Ovary (tissue), 9 donors: ENCODE results near the gene CST7. TPM values are rescaled to one million over a fixed set of nuclear protein-coding genes. Genes with fewer than 3 reads are reported as not detected.
"Not testable (repeated sequence)": the region's sequence is repeated elsewhere in the genome, so short reads cannot be mapped to it uniquely, and the experiment has no call there.

Experiments
- DNase-seq, 5 donors: peaks; one replicate each; pipeline ENCODE4 v3.0.0-alpha.2; 2019 to 2020
- H3K27ac ChIP-seq, 2 donors: fragments of 200-600 bp; one replicate each; pipeline versions ENCODE4 v1.5.1 to v1.8.0; 2019 to 2022
- H3K27me3 ChIP-seq: fragments of 200-600 bp; one replicate; pipeline ENCODE4 v1.8.0; 2022
- H3K36me3 ChIP-seq: fragments of 200-600 bp; sonication (generic); one replicate; pipeline ENCODE4 v1.5.1; 2019
- H3K4me1 ChIP-seq: one replicate; pipeline ENCODE4 v1.8.1; 2013; ENCODE audit warnings: mild to moderate bottlenecking, moderate library complexity; ENCODE audit not compliant: insufficient read depth
- H3K4me3 ChIP-seq: fragments of 200-600 bp; sonication (generic); one replicate; pipeline ENCODE4 v1.5.1; 2017
- H3K9me3 ChIP-seq, 2 donors: fragments of 200-600 bp in 1 of 2; sonication (generic) in 1 of 2; one replicate each; pipeline versions ENCODE4 v1.5.1 to v1.8.1; 2013 to 2019; ENCODE audit warnings: mild to moderate bottlenecking in 1 of 2, moderate library complexity in 1 of 2
- CTCF ChIP-seq, 3 donors: fragments of 450-650 bp in 2 of 3; fragments of 200-600 bp in 1 of 3; IDR thresholded peaks; one replicate each; pipeline versions ENCODE4 v1.5.1 to v1.8.0; 2016 to 2022; ENCODE audit warnings: antibody characterized with exemption in 3 of 3, mild to moderate bottlenecking in 1 of 3
- EP300 ChIP-seq: sonication (generic); formaldehyde crosslinking; IDR thresholded peaks from one replicate; pipeline ENCODE4 v1.6.1; 2017; ENCODE audit warnings: antibody characterized with exemption
- POLR2A ChIP-seq: fragments of 450-650 bp; IDR thresholded peaks from one replicate; pipeline ENCODE4 v1.6.1; 2017; ENCODE audit warnings: antibody characterized with exemption, mild to moderate bottlenecking, moderate library complexity
- WGBS, 3 donors: extraction: QIAGEN DNeasy Blood & Tissue Kit in 1 of 3; methylation state at CpG; one replicate each; pipeline versions ENCODE4 v1.1.5 to v1.1.7; 2013 to 2017; 5-methylcytosine and 5-hydroxymethylcytosine counted together
- intact Hi-C, 4 donors: fragments of 100-400 bp; cut with DNase I; formaldehyde crosslinking; loops; one replicate each; pipeline versions ENCODE4 v1.11.0 to v1.15.1; 2022 to 2023
- polyA plus RNA-seq, 2 donors: library from polyadenylated mRNA; stranded (reverse); fragments of 200-250 nt in 1 of 2; fragments of 350-450 nt in 1 of 2; fragmentation: Illumina TruSeq in 1 of 2; extraction: RNeasy Lipid Tissue Mini Kit (QIAGEN cat#74804) in 1 of 2; gene quantifications; one replicate each; pipeline ENCODE4 v1.2.3, GENCODE V29; 2013 to 2014
- total RNA-seq, 7 donors: library from RNA; depleted of rRNA in 2 of 7; stranded (reverse); fragments of >200 nt in 2 of 7; fragmentation: NEBNext Ultra II Directional in 3 of 7; extraction: Animal tissue kit (Norgen Biotek cat#: 25700) in 3 of 7; gene quantifications; one replicate each; pipeline versions ENCODE4 v1.1.0 to v1.2.4, GENCODE V29; 2016 to 2023
- donor health status: DM: no; HTN: no; CAD: no; lungs with moderate emphysema.
- donor health status: DM: no; HTN: no; CAD: no.
- donor health status: Bipolar disorder and iron deficiency.
- donor health status: DM: yes; HTN: yes; CAD: no.
- donor health status: DM: no; HTN: no; CAD: no.
- donor health status: DM: yes; HTN: yes; CAD: no.

CST7 gene
- total and polyA plus RNA-seq, 9 donors = 0.48 to 5.9 (median 1.1) TPM; not detected in 1

- intact Hi-C loops = no loop called here
Measured at GRCh38 chr20:24917056-24917455, 32.0 kb upstream of the CST7 start.

GRCh38 chr20:24917797-24918578 is 31.1 kb upstream of the CST7 start:
- Histone ChIP-seq H3K4me3 (no peak overlapping the region), H3K9me3 (no peaks in the 10 kb centered on the region), H3K36me3 (no peaks in the 10 kb centered on the region), H3K4me1 (peaks cover 15% of the 10 kb centered on the region), H3K27me3 (no peaks in the 10 kb centered on the region), H3K27ac (no peak overlapping the region)
- intact Hi-C loops = no loop called here
- TF ChIP-seq EP300 (no peak), POLR2A (no peak), CTCF (IDR thresholded peaks at IDR 0.05) (peak in 2 of 3 donors; percentile 30 to 65)
- peak; percentile 30 to 81 (median 61) for DNase-seq
- WGBS, 3 donors = 25 to 33% (median 26%) methylated on average over 27 to 34 of the region's 34 CpGs

More at GRCh38 chr20:24917056-24917455, 32.0 kb upstream of the CST7 start:
- H3K4me1 ChIP-seq = peaks cover 15% of the 10 kb centered on the region
- TF ChIP-seq EP300 = no peak
- no peak for TF ChIP-seq POLR2A
- TF ChIP-seq CTCF (IDR thresholded peaks at IDR 0.05) = no peak
- H3K36me3 ChIP-seq = no peaks in the 10 kb centered on the region
- no peak overlapping the region for H3K27ac ChIP-seq
- DNase-seq = no peak
- H3K9me3 ChIP-seq = no peaks in the 10 kb centered on the region
- H3K4me3 ChIP-seq = no peak overlapping the region
- WGBS, 3 donors = 86 to 99% (median 96%) methylated on average over 7 of the region's 7 CpGs
- no peaks in the 10 kb centered on the region for H3K27me3 ChIP-seq

GRCh38 chr20:24918579-24919566 is 30.2 kb upstream of the CST7 start:
- H3K27ac ChIP-seq = no peak overlapping the region
- no peaks in the 10 kb centered on the region for H3K9me3 ChIP-seq
- TF ChIP-seq CTCF (IDR thresholded peaks at IDR 0.05) = no peak
- no peak for TF ChIP-seq EP300
- no peak for TF ChIP-seq POLR2A
- H3K27me3 ChIP-seq = no peaks in the 10 kb centered on the region
- H3K36me3 ChIP-seq = no peaks in the 10 kb centered on the region
- peaks cover 15% of the 10 kb centered on the region for H3K4me1 ChIP-seq
- intact Hi-C loops = no loop called here
- 11 to 24% (median 11%) methylated on average over 17 of the region's 17 CpGs for WGBS, 3 donors
- no peak overlapping the region for H3K4me3 ChIP-seq
- DNase-seq = peak in 1 of 5 donors; percentile 52

GRCh38 chr20:24919665-24920064 is 29.4 kb upstream of the CST7 start:
- 19 to 40% (median 24%) methylated on average over 15 of the region's 15 CpGs for WGBS, 3 donors
- H3K27ac ChIP-seq, H3K36me3 ChIP-seq, H3K4me3 ChIP-seq, intact Hi-C loops, H3K27me3 ChIP-seq, DNase-seq, H3K9me3 ChIP-seq: not testable (repeated sequence)
- H3K4me1 ChIP-seq = peaks cover 15% of the 10 kb centered on the region

GRCh38 chr20:24920706-24921105 is 28.4 kb upstream of the CST7 start:
- DNase-seq, H3K4me3 ChIP-seq, H3K36me3 ChIP-seq, H3K27ac ChIP-seq, H3K9me3 ChIP-seq, H3K27me3 ChIP-seq, intact Hi-C loops: not testable (repeated sequence)
- WGBS, 3 donors = 8 to 24% (median 9%) methylated on average over 3 of the region's 3 CpGs
- H3K4me1 ChIP-seq = peaks cover 15% of the 10 kb centered on the region

GRCh38 chr20:24929259-24929658 is 19.8 kb upstream of the CST7 start:
- H3K27ac ChIP-seq, intact Hi-C loops, DNase-seq, H3K4me1 ChIP-seq, H3K36me3 ChIP-seq, H3K4me3 ChIP-seq, H3K9me3 ChIP-seq, H3K27me3 ChIP-seq: not testable (repeated sequence)
- WGBS, 3 donors = 86 to 94% (median 87%) methylated on average over 5 of the region's 5 CpGs

GRCh38 chr20:24929867-24930723 is 19.0 kb upstream of the CST7 start:
- H3K36me3 ChIP-seq, H3K4me1 ChIP-seq, H3K27me3 ChIP-seq, H3K27ac ChIP-seq, H3K4me3 ChIP-seq, intact Hi-C loops, H3K9me3 ChIP-seq, DNase-seq: not testable (repeated sequence)
- 74 to 77% (median 76%) methylated on average over 13 of the region's 13 CpGs for WGBS, 3 donors
